ENCODE results near the gene B4GALT5. TPM values are rescaled to one million over a fixed set of nuclear protein-coding genes. Genes with fewer than 3 reads are reported as not detected.
A peak's percentile ranks its signal among the peaks of the same experiment; 100 is the strongest.

B4GALT5 gene
- total RNA-seq, 1 donor from 2014 or later, result 28.0 TPM

DNA sequence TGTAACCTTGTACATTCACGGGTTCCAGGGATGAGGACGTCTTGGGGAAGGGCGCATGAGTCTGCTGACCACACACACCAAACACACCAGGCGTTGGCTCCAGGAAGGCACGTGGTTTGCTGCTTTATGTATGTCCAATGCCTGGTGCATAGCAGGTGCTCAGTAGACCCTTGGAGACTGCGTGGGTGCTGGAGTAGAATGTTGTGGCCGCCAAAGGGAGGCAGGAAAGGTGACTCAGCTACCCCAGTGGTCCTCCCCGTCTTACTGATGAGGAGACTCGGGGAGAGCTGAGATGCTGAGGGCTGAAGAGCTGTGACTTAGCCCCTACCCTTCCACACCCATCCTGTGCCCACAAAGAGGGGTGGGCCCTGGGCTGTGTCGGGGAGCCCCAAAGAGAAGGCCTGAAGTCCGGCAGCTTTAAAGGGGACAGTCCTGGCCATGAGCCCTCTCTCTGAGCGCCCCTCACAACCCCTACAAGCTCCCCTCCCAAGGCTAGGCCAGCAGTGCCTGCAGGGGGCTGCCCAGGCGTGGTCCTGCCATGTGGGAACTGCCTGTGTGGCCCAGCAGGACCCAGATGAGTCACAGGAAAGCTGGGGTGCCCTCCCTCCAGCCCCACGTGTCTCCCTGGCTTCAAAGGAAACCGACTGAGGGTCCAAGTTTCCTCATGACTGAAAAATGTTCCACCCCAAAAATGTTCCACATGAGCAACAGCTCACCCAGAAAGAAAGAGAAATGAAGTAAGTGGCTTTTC, 117.7 kb downstream of the B4GALT5 start:
- DNase-seq (ENCODE audit: low spot score), result no peak
- intact Hi-C loops (cut with DNase I), result no loop called here

GRCh38 chr20:49595346-49595745, 118.3 kb downstream of the B4GALT5 start:
- no peak for DNase-seq (ENCODE audit: low spot score)
- intact Hi-C loops (cut with DNase I), result no loop called here

DNA sequence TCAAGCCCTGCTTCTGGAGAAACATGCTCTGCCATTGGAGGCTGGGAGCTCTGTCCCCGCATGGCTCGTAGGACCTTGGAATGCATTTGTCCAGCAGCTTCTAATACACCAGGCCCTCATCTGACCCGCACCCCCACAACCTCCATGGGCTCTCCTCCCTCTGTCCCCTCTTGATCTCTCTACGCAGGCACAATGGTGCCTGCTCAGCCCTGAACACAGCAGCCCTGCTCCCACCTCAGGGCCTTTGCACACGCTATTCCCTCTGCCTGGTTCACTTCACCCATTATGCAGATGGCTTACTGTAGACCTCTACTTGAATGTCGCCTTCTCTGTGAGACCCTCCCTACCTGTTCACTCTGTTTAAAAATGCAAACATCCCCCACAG, 118.8 kb downstream of the B4GALT5 start:
- intact Hi-C loops (cut with DNase I), result loop anchor here (5.0 kb wide), 1 partner anchor 38 kb away; no protein-coding TSS in a partner anchor
- DNase-seq (ENCODE audit: low spot score), result no peak

DNA sequence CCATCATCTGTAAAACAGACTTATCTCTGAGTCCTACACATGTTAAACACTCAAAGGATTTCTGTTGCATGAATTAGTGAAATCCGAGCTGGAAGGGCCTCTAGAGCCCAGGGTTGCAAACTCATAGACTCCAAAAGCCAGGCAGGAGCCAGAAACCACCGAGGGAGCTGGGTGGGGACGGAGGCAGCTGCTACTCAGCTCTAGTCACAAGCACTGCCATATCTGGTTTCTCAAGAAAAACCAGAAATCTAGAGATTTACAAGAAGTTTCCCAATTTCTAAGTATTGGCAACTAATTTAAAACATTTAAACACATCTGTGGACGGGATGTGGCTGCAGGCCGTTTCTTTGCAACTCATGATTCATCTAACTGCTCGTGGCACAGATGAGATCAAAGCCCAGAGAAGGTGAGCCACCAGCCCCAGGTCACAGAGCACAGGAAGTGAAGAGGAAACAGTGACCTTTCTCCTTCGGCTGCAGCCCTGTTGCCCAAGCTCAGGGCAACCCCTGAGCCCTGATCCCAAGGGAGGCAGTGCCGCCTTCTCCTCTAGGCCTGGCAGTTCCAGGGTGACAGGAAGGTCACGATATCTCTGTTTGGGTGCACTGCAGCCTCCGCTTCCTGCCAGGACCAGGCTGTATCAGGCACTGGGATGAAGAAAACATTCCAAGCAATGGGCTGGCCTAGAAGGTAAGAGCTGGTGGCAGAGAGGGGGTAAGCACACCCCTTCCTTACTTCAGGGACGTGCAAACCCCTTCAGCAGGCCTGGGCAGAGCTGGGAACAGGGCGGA, 119.3 kb downstream of the B4GALT5 start:
- no peak for DNase-seq (ENCODE audit: low spot score)
- intact Hi-C loops (cut with DNase I), result loop anchor here (5.0 kb wide), 1 partner anchor 37 kb away; no protein-coding TSS in a partner anchor

- intact Hi-C loops (cut with DNase I), result loop anchor here (5.0 kb wide), 1 partner anchor 36 kb away; no protein-coding TSS in a partner anchor
- DNase-seq (ENCODE audit: low spot score), result no peak
These were observed 120.1 kb downstream of the B4GALT5 start for GRCh38 chr20:49593466-49594142.

- DNase-seq (ENCODE audit: low spot score), result no peak
- intact Hi-C loops (cut with DNase I), result loop anchor here (5.0 kb wide), 1 partner anchor 35 kb away; no protein-coding TSS in a partner anchor
These were observed 121.6 kb downstream of the B4GALT5 start for GRCh38 chr20:49592120-49592519.

GRCh38 chr20:49591217-49591865, 122.3 kb downstream of the B4GALT5 start:
- no peak for DNase-seq (ENCODE audit: low spot score)
- intact Hi-C loops (cut with DNase I), result loop anchor here (5.0 kb wide), 1 partner anchor 34 kb away; no protein-coding TSS in a partner anchor

- no peak for DNase-seq (ENCODE audit: low spot score)
These were observed 123.3 kb downstream of the B4GALT5 start for GRCh38 chr20:49590163-49591017.

GRCh38 chr20:49589747-49590146, 123.9 kb downstream of the B4GALT5 start:
- intact Hi-C loops (cut with DNase I), result loop anchor here (2.0 to 5.0 kb wide), 2 partner anchors 21 to 32 kb away; partner anchors contain the start of gene PTGIS
- DNase-seq (ENCODE audit: low spot score), result no peak

More at GRCh38 chr20:49590163-49591017, 123.3 kb downstream of the B4GALT5 start:
- intact Hi-C loops (cut with DNase I), result loop anchor here (5.0 kb wide), 1 partner anchor 33 kb away; no protein-coding TSS in a partner anchor

DNA sequence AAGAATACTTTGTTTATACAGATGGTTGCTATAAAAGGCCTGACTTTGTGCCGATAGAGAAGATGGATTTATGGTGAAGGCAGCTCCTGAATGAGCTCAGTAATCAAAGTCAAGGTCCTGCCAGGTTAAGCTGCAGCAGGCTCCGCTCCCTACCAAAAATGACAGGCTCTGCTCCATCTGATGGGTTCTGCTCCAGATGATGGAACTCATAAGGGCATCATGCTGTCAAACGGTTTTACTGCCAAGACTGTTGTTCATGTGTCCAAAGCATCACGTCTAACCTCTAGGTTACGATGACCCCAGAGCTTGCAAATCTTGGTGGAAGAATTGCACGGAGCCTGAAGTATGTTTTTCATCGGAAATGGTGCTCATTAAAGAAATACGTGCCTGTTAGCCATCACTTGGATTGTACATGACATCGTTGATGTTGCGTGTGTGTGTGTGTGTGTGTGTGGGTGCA, 126.5 kb downstream of the B4GALT5 start:
- intact Hi-C loops (cut with DNase I), result no loop called here
- DNase-seq (ENCODE audit: low spot score), result no peak

DNA sequence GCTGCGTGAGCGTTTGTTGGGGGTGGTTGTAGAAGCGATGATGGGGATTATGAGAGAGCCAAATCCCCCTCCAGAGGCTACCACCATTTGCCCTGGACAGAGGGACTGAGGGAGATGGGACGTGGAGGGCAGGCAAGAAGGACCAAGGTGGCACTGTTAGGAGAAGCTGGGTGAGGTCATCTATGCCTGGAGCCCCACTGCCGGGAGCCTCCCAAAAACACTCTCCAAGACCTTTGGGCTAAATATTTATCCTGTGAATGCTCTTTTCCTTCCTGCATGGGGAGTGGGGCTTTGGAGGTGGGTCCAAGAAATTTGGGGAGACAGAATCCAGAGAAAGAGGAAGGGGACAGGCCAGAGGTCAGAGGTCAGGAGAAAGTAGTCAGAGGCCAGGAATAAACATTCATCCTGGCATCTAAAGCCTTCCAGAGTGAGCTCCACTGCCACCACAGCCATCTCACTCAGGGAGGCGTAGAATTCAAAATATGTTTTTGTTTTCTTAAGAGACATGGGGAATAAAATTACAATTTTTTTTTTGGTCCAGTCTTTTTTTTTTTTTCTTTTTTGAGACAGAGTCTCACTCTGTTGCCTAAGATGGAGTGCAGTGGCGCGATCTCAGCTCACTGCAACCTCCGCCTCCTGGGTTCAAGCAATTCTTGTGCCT, 128.0 kb downstream of the B4GALT5 start:
- DNase-seq (ENCODE audit: low spot score), result no peak
- intact Hi-C loops (cut with DNase I), result no loop called here

- no peak for DNase-seq (ENCODE audit: low spot score)
- intact Hi-C loops (cut with DNase I), result no loop called here
These were observed 129.0 kb downstream of the B4GALT5 start for GRCh38 chr20:49584418-49585382.

DNA sequence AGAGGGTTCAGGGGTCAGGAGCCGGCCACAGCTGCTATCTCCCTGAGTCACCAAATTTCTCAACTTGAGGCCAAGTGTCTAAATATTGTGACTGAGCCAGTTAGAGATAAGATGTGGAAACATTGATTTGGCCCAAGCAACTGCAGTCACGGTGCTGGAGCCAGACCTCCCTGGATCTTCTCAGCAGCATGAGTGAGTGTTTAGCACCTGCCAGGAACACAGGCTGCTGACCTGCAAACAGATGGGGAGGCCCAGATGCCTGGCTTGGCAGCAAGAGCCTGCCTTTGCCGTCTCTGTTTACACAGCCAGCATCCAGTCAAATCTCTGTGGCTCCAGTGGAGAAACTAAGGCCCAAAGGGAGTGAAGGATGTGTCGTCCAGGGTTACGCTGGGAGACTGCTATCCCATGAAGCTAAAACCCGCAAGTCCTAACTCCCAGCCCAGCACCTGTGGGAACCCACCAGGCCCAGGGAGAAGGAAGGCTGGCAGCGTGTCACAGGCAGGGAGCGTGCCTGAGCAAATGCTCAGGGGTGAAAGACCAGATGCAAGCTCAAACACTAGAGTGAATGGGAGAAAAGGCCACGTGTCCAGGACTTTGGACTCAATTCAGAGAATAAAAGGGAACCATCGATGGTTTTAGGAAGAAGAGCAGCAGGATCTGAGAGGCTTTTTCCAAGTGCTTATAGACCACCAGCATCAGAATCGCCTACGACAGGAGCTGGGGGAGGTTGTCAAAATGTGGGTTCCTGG, 129.8 kb downstream of the B4GALT5 start:
- DNase-seq (ENCODE audit: low spot score), result peak; percentile 78
- intact Hi-C loops (cut with DNase I), result no loop called here

GRCh38 chr20:49583343-49583668, 130.4 kb downstream of the B4GALT5 start:
- no peak for DNase-seq (ENCODE audit: low spot score)
- intact Hi-C loops (cut with DNase I), result no loop called here

All from cardiac septum (tissue), 1 donor.